DOHH2 (cell line): ENCODE results near the gene CAMTA1.

ENCODE experiments used
- H3F3A ChIP-seq: fragments of 200-600 bp; sonication (generic), shearing (Covaris generic); 2 replicates; pipeline ENCODE4 v1.6.0; 2016; ENCODE audit warnings: antibody characterized with exemption, mild to moderate bottlenecking; ENCODE audit not compliant: control insufficient read depth, insufficient read depth
- H3K27ac ChIP-seq: fragments of 200-600 bp; sonication (generic); 2 replicates; pipeline ENCODE4 v1.5.1; 2014; ENCODE audit warnings: low read depth, mild to moderate bottlenecking, low read length, moderate library complexity
- H3K27me3 ChIP-seq: fragments of 200-600 bp; sonication (generic); 2 replicates; pipeline ENCODE4 v1.6.1; 2014; ENCODE audit warnings: mild to moderate bottlenecking, low read length, mixed read lengths; ENCODE audit not compliant: control insufficient read depth
- H3K36me3 ChIP-seq: fragments of 200-600 bp; sonication (generic); 2 replicates; pipeline ENCODE4 v1.6.1; 2014; ENCODE audit warnings: mild to moderate bottlenecking, low read length, moderate library complexity, mixed read lengths; ENCODE audit not compliant: control insufficient read depth
- H3K4me1 ChIP-seq: fragments of 200-600 bp; sonication (generic); 2 replicates; pipeline ENCODE4 v1.6.1; 2014; ENCODE audit warnings: mild to moderate bottlenecking, low read length, mixed read lengths; ENCODE audit not compliant: control insufficient read depth
- H3K4me2 ChIP-seq: fragments of 200-600 bp; sonication (generic); 2 replicates; pipeline ENCODE4 v1.6.0; 2014; ENCODE audit warnings: mild to moderate bottlenecking, low read length, moderate library complexity
- H3K4me3 ChIP-seq: fragments of 200-600 bp; sonication (generic); 2 replicates; pipeline ENCODE4 v1.5.1; 2014; ENCODE audit warnings: mild to moderate bottlenecking, low read length, mixed read lengths
- H3K79me2 ChIP-seq: fragments of 200-600 bp; sonication (generic); 2 replicates; pipeline ENCODE4 v1.6.1; 2014; ENCODE audit warnings: mild to moderate bottlenecking, low read length, mixed read lengths; ENCODE audit not compliant: control insufficient read depth
- H3K9me2 ChIP-seq: fragments of 200-600 bp; sonication (generic); replicated peaks from 2 replicates; pipeline ENCODE4 v1.6.1; 2014; ENCODE audit warnings: mild to moderate bottlenecking, low read length, mixed read lengths; ENCODE audit not compliant: control insufficient read depth
- H3K9me3 ChIP-seq: fragments of 200-600 bp; sonication (generic); 2 replicates; pipeline ENCODE4 v1.6.1; 2014; ENCODE audit warnings: antibody characterized with exemption, low read length, mixed read lengths; ENCODE audit not compliant: control insufficient read depth, insufficient read depth
- H4K20me1 ChIP-seq: fragments of 200-600 bp; sonication (generic); 2 replicates; pipeline ENCODE4 v1.6.0; 2014; ENCODE audit warnings: low read depth, mild to moderate bottlenecking, antibody characterized with exemption, low read length, moderate library complexity; ENCODE audit not compliant: control insufficient read depth, insufficient read depth
- CTCF ChIP-seq: fragments of 200-600 bp; sonication (generic); IDR thresholded peaks from one replicate; pipeline ENCODE4 v1.5.1; 2014; ENCODE audit warnings: antibody characterized with exemption, mild to moderate bottlenecking, low read depth, low read length; ENCODE audit not compliant: poor library complexity, severe bottlenecking
- EZH2phosphoT487 ChIP-seq: fragments of 200-600 bp; sonication (generic); IDR thresholded peaks from 2 replicates; pipeline ENCODE4 v1.6.1; 2017; ENCODE audit warnings: borderline replicate concordance, mild to moderate bottlenecking, antibody characterized with exemption, low read length, moderate library complexity, mixed read lengths

CAMTA1 gene

GRCh38 chr1:7043191-7043549, 257.9 kb downstream of the CAMTA1 start:
- Histone ChIP-seq H3K36me3 (no peaks in the 10 kb centered on the region), H3K27ac (no peak overlapping the region), H3K4me3 (no peak overlapping the region), H3K4me1 (no peaks in the 10 kb centered on the region), H3F3A (no peaks in the 10 kb centered on the region), H3K4me2 (no peak overlapping the region), H3K9me2 (no peaks in the 10 kb centered on the region), H3K79me2 (no peaks in the 10 kb centered on the region), H3K9me3 (no peaks in the 10 kb centered on the region), H4K20me1 (no peaks in the 10 kb centered on the region), H3K27me3 (no peaks in the 10 kb centered on the region; the same call in 1 of the 2 replicates)
- TF ChIP-seq EZH2phosphoT487, result no peak
- no peak for TF ChIP-seq CTCF

- Histone ChIP-seq H3K4me2 (no peak overlapping the region), H3K27ac (no peak overlapping the region), H3F3A (no peaks in the 10 kb centered on the region), H3K9me2 (no peaks in the 10 kb centered on the region), H3K4me1 (no peaks in the 10 kb centered on the region), H3K79me2 (no peaks in the 10 kb centered on the region), H4K20me1 (no peaks in the 10 kb centered on the region), H3K9me3 (no peaks in the 10 kb centered on the region), H3K27me3 (no peaks in the 10 kb centered on the region; the same call in 1 of the 2 replicates), H3K4me3 (no peak overlapping the region), H3K36me3 (no peaks in the 10 kb centered on the region)
- no peak for TF ChIP-seq EZH2phosphoT487
- TF ChIP-seq CTCF, result no peak
Observed at GRCh38 chr1:7043719-7044535, 258.7 kb downstream of the CAMTA1 start.

DNA sequence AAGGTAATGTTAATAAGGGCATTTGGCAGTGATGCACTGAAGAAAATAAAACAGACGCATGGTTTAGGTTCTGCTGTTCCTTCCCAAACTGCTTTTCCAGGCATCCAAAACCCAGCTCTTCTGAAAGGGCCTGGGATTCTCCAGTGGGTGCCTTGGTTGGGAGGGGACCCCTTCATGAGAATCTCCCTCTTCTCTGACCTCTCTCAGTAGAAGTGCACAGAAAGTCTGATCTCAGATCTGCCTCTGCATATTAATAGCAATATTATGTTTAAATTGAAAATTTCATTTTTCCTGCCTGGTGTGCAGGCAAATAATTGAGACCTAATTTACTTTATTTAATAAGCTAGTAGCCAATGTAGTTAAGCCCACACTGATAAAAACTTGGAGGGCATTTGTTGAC, 260.6 kb downstream of the CAMTA1 start:
- H3F3A ChIP-seq, result no peaks in the 10 kb centered on the region
- no peaks in the 10 kb centered on the region for H3K27me3 ChIP-seq
- no peak for TF ChIP-seq EZH2phosphoT487
- TF ChIP-seq CTCF, result no peak
- no peaks in the 10 kb centered on the region for H4K20me1 ChIP-seq
- no peaks in the 10 kb centered on the region for H3K4me1 ChIP-seq
- no peak overlapping the region for H3K27ac ChIP-seq
- H3K4me3 ChIP-seq, result no peak overlapping the region
- no peak overlapping the region for H3K4me2 ChIP-seq
- H3K9me2 ChIP-seq, result no peaks in the 10 kb centered on the region
- no peaks in the 10 kb centered on the region for H3K36me3 ChIP-seq
- H3K79me2 ChIP-seq, result no peaks in the 10 kb centered on the region
- H3K9me3 ChIP-seq, result no peaks in the 10 kb centered on the region
